Stimulated activated naive CD8-positive, alpha-beta T cell treated with anti-CD3 and anti-CD28 coated beads, Interleukin-15, amount 100 ng/mL, for 72 hours (primary cell): ENCODE results near the gene EGFR.
"Not testable (repeated sequence)": the region's sequence is repeated elsewhere in the genome, so short reads cannot be mapped to it uniquely, and the experiment has no call there.

Experiments
- ATAC-seq: fragments of 150-1000 bp; cut with Tn5 transposase; 2 replicates; pipeline ENCODE4 v1.10.0; 2021; ENCODE audit warnings: mild to moderate bottlenecking, moderate library complexity
- DNase-seq, 2 donors: peaks; one replicate each; pipeline ENCODE4 v3.0.0; 2021 to 2022
- H3K27ac Mint-ChIP-seq, 2 donors: one replicate each; pipeline ENCODE4 v1.8.0; 2022; ENCODE audit warnings: mild to moderate bottlenecking in 2 of 2, mixed read lengths in 2 of 2, moderate library complexity in 2 of 2
- H3K27me3 Mint-ChIP-seq: one replicate; pipeline ENCODE4 v1.8.0; 2022; ENCODE audit warnings: mixed read lengths
- H3K4me1 Mint-ChIP-seq: one replicate; pipeline ENCODE4 v1.8.0; 2022; ENCODE audit warnings: mild to moderate bottlenecking, mixed read lengths
- H3K4me3 Mint-ChIP-seq, 2 donors: one replicate each; pipeline ENCODE4 v1.8.0; 2022; ENCODE audit warnings: mild to moderate bottlenecking in 2 of 2, mixed read lengths in 2 of 2, moderate library complexity in 1 of 2
- H3K9me3 Mint-ChIP-seq, 2 donors: one replicate each; pipeline ENCODE4 v1.8.0; 2022; ENCODE audit warnings: mixed read lengths in 2 of 2

Gene EGFR

DNA sequence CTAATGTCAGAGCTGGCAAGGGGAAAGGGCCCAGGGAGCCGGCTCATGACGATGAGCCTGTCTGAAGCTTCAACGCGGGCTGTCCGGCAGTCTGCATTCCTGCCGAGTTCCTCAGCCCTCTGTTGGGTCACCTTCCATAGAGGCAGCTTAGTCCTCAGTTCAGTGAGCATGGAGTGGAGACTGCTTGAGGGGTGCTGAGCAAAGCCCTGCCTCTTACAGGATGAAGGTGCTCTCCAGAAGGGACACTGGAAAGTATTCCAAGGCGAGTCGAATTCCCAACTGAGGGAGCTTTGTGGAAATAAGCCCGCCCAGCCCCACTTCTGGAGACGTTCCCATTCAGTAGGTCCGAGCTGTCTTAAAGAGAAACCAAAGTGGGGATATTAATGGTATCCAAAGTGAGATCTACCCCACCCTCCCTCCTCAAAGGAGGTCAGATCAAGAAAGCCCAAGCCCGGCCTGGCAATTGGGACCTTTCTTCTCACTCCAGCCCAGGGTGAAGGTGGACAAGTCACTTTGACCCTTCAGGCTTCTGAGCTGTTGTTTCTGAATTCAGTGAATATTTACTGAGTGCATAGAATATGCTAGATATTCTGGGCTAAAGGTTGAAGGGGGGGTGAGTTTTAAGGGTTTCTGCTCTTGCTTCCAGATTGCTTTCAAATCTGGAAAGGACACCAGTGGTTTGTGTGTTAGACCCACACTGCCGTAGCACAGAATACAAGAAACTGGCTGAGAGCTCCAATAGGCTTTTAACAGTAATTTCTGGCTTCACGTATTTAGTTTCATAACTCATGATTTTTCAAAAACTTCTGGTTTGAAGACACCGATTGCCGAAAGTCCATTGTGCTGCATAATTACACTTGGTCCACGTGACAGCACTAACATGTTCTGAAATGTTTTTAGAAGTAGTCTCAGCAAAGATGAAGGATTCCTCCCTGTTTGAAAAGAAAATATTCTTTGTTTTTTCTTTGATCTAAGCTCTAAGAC, 3.5 kb downstream of the EGFR start:
- no peaks in the 10 kb centered on the region for H3K4me1 Mint-ChIP-seq
- no peaks in the 10 kb centered on the region for H3K9me3 Mint-ChIP-seq

GRCh38 chr7:55023841-55024505, 5.2 kb downstream of the EGFR start:
- no peaks in the 10 kb centered on the region for H3K4me1 Mint-ChIP-seq
- H3K27me3 Mint-ChIP-seq: peaks cover 61% of the 10 kb centered on the region
- ATAC-seq: no peak
- no peak overlapping the region for H3K4me3 Mint-ChIP-seq
- no peak overlapping the region for H3K27ac Mint-ChIP-seq
- DNase-seq: no peak
- H3K9me3 Mint-ChIP-seq: no peaks in the 10 kb centered on the region

More for the DNA sequence above, 3.5 kb downstream of the EGFR start:
- Mint-ChIP-seq H3K27ac (no peak overlapping the region), H3K27me3 (peaks cover 74% of the 10 kb centered on the region), H3K4me3 (no peak overlapping the region)
- ATAC-seq: no peak
- DNase-seq: no peak

GRCh38 chr7:55024776-55025175, 6.0 kb downstream of the EGFR start:
- Mint-ChIP-seq H3K27ac (peak overlapping the region in 1 of 2 donors; percentile 28), H3K27me3 (peaks cover 53% of the 10 kb centered on the region), H3K9me3 (no peaks in the 10 kb centered on the region), H3K4me3 (no peak overlapping the region), H3K4me1 (no peaks in the 10 kb centered on the region)
- no peak for ATAC-seq
- DNase-seq: no peak

- no peaks in the 10 kb centered on the region for H3K9me3 Mint-ChIP-seq
- H3K4me1 Mint-ChIP-seq: no peaks in the 10 kb centered on the region
- ATAC-seq (no peak), DNase-seq (no peak)
- H3K4me3 Mint-ChIP-seq: no peak overlapping the region
- peaks cover 39% of the 10 kb centered on the region for H3K27me3 Mint-ChIP-seq
- no peak overlapping the region for H3K27ac Mint-ChIP-seq
These were observed 7.4 kb downstream of the EGFR start for GRCh38 chr7:55026086-55026790.

GRCh38 chr7:55026867-55027490, 8.2 kb downstream of the EGFR start:
- no peaks in the 10 kb centered on the region for H3K4me1 Mint-ChIP-seq
- DNase-seq: no peak
- peaks cover 32% of the 10 kb centered on the region for H3K27me3 Mint-ChIP-seq
- no peak overlapping the region for H3K27ac Mint-ChIP-seq
- no peaks in the 10 kb centered on the region for H3K9me3 Mint-ChIP-seq
- no peak overlapping the region for H3K4me3 Mint-ChIP-seq
- ATAC-seq: no peak

DNA sequence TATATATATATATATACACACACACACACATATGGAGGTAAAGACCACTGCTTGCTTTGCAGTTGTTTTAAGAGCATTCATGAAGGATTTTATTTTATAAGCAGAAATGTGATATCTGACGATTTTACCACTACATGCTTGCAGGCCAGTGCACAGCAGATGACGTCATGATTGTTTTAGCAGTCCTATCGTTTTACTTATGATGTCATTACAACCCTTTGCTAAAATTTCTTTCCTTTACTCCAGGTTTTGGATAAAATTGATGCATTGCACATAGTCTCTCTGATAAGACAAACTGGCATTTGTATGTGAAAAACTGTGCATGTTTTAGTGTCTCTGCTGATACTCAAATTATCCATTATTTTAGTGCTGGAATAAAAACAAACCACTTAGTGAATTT, 9.2 kb downstream of the EGFR start:
- H3K4me1 Mint-ChIP-seq: no peaks in the 10 kb centered on the region
- no peak overlapping the region for H3K27ac Mint-ChIP-seq
- H3K4me3 Mint-ChIP-seq: no peak overlapping the region
- H3K9me3 Mint-ChIP-seq: no peaks in the 10 kb centered on the region
- DNase-seq (no peak), ATAC-seq (no peak)
- H3K27me3 Mint-ChIP-seq: peaks cover 28% of the 10 kb centered on the region

GRCh38 chr7:55030314-55030713, 11.5 kb downstream of the EGFR start:
- DNase-seq: no peak
- Mint-ChIP-seq H3K27me3 (peaks cover 16% of the 10 kb centered on the region), H3K27ac (no peak overlapping the region), H3K4me3 (no peak overlapping the region), H3K4me1 (no peaks in the 10 kb centered on the region), H3K9me3 (no peaks in the 10 kb centered on the region)
- ATAC-seq: no peak

DNA sequence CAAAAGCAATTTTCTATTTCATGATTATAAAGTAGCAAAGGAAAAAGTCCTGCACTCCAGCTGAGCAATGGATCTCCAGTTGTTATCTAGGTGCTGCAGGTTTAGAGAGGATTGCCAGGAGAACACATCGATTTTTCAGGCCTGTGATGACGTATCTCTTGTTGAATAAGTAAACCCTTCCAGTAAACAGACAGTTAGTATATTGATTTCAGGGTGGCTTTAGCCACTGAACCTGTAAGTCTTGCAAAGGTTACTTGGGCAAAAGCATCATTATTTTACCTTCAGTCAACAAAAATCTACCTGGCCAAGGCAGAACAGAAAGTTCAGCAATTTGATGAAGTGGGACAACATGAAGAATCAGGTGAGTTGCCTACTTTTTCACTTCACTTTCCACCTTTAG, 12.3 kb downstream of the EGFR start:
- Mint-ChIP-seq H3K4me1 (no peaks in the 10 kb centered on the region), H3K9me3 (no peaks in the 10 kb centered on the region), H3K27me3 (peaks cover 14% of the 10 kb centered on the region), H3K27ac (no peak overlapping the region), H3K4me3 (no peak overlapping the region)
- DNase-seq (no peak), ATAC-seq (no peak)

GRCh38 chr7:55032069-55032699, 13.4 kb downstream of the EGFR start:
- Mint-ChIP-seq H3K27me3 (peaks cover 5% of the 10 kb centered on the region), H3K4me3 (no peak overlapping the region), H3K9me3 (no peaks in the 10 kb centered on the region), H3K4me1 (no peaks in the 10 kb centered on the region), H3K27ac (peak overlapping the region in 1 of 2 donors; percentile 12)
- DNase-seq (no peak), ATAC-seq (no peak)

DNA sequence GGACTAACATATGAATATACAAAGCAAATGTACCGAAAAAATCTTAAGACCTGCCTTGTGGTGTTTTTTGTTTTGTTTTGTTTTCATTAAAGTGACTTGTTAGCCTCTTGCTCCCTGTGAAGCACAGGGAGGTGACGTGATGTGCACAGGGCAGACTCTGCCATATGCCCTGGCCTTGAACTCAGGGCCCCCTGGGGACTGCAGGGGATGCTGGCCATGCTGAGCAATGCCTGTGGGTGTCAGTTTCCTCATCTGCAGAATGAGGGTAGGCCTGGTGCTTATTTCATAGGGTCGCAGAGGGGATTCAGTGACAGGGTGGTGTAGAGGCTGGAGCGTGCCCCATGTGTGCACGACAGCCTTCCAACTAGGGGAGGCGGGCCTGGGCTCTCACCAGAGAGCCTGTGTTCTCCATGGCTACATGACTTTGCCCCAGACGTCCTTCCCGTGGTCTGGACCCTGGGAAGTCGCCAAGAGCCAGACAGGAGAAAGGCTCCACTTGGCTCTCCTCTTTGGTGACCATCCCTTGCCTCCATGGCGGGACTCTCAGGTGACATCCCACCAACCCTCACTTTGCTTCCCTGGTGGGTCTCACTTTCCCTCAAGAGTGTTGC, 14.5 kb downstream of the EGFR start:
- no peaks in the 10 kb centered on the region for H3K4me1 Mint-ChIP-seq
- H3K4me3 Mint-ChIP-seq: no peak overlapping the region
- H3K9me3 Mint-ChIP-seq: no peaks in the 10 kb centered on the region
- peaks cover 14% of the 10 kb centered on the region for H3K27me3 Mint-ChIP-seq
- no peak overlapping the region for H3K27ac Mint-ChIP-seq
- ATAC-seq (no peak), DNase-seq (no peak)

- no peak overlapping the region for H3K27ac Mint-ChIP-seq
- H3K9me3 Mint-ChIP-seq: no peaks in the 10 kb centered on the region
- H3K27me3 Mint-ChIP-seq: peaks cover 24% of the 10 kb centered on the region
- DNase-seq (no peak), ATAC-seq (no peak)
- no peak overlapping the region for H3K4me3 Mint-ChIP-seq
- no peaks in the 10 kb centered on the region for H3K4me1 Mint-ChIP-seq
These were observed 16.0 kb downstream of the EGFR start for GRCh38 chr7:55034776-55035175.

- H3K4me3 Mint-ChIP-seq, H3K4me1 Mint-ChIP-seq, H3K9me3 Mint-ChIP-seq, ATAC-seq, DNase-seq, H3K27ac Mint-ChIP-seq: not testable (repeated sequence)
- H3K27me3 Mint-ChIP-seq: peaks cover 28% of the 10 kb centered on the region
These were observed 16.6 kb downstream of the EGFR start for GRCh38 chr7:55035410-55035809.

DNA sequence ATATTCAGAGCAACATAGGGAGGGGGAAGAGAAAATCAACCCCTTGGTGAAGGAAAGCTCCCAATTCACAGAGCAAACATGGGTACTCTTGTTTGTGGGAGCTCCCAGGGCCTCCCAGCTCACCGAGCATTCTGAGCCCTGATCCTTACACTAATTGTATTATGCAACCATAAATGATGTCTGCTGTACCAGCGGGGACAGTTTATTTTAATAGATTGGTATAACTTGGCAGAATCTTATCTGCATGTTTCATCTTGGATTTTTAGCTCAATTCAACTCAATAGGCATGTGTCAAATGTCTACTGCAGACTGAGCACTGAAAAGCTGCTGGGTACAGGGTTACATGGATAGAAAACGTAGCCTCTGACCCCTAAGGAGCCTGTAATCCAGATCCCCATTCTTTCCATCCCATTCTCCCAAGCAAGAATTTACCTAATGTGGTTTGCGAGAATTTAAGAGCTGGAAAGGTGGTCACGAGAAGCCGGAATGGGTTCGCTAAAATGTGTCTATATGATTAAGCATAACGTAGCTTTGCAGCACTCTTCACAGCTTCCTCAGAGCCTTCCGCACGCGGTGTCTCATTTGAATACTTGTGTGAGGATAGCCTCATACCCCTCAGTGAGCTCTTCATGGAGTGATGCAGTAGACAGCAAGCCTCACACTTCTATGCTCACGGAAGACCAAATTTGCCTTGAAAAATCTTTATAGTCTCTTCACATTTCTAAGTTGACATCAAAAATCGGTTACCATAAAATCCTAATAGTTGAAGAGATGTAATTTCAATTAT, 18.3 kb downstream of the EGFR start:
- Mint-ChIP-seq H3K27me3 (peaks cover 28% of the 10 kb centered on the region), H3K4me1 (no peaks in the 10 kb centered on the region), H3K4me3 (no peak overlapping the region), H3K9me3 (no peaks in the 10 kb centered on the region), H3K27ac (no peak overlapping the region)
- DNase-seq: no peak
- no peak for ATAC-seq

DNA sequence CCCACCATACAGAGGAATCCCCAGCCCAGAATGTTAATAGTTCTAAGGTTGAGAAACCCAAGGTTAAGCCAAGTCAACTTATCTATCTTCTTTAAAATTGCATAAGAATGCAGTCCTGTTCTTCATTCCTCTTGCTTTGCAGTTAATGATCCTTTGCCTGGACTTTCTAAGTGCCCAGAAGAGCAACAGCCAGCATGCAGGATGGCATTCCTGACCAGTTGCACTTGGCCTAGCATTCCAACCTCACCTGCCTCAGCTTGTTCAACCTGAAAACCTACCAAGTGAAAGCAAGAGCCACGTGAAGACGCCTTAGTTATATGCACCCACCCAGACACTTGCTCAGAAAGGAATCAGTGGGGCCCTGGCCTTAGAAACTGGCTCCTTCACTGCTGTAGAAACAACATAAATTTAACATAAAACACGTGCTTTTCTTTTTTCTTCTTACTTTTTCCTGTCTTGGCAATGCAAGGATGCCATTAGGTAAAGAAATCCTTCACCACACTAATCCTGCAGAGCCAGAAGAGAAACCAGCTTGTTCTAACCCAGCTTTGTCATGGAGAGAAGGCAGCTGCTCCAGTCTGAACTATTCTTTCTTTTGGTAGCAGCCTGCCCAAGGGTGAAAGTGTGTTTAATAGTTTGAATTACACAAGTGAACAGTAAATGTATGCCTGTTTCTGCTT, 25.0 kb downstream of the EGFR start:
- Mint-ChIP-seq H3K4me1 (no peaks in the 10 kb centered on the region), H3K9me3 (no peaks in the 10 kb centered on the region), H3K27ac (no peak overlapping the region), H3K4me3 (no peak overlapping the region), H3K27me3 (peaks cover 14% of the 10 kb centered on the region)
- DNase-seq (no peak), ATAC-seq (no peak)
